ENCODE data around the gene CD300E. TPM values are rescaled to one million over a fixed set of nuclear protein-coding genes. Genes with fewer than 3 reads are reported as not detected.

The CD300E gene
- polyA plus RNA-seq, 1 donor from 2014 or later = not detected

DNA sequence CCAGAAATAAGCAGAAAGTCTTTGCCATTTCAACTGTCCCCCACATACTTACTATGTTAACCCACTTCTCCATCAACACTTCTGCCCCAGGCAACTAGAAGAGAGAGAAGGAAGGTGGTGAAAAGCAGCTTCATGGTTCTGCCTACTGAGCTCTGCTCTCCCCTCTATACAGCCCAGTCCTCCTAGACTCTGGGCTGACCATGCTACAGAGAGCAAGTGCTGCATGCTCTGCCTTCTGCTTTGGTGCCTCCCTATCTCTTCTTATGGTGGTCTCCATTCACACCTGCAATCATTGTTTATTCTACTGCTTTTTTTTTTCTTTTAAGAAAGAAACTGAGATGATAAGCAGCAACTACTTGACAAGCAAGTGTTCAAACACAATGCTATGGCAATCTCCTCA lies 20.3 kb upstream of the CD300E start:
- Histone ChIP-seq H3K9me3 (ENCODE audit: low read length) (no peaks in the 10 kb centered on the region), H2AFZ (ENCODE audit: low read depth, low read length) (no peak overlapping the region), H3K9me2 (ENCODE audit: insufficient read depth, low read length) (no peaks in the 10 kb centered on the region), H4K20me1 (ENCODE audit: insufficient read depth) (no peaks in the 10 kb centered on the region), H3K4me3 (ENCODE audit: low read length) (no peak overlapping the region), H3K4me2 (ENCODE audit: low read length) (no peak overlapping the region), H3K27me3 (ENCODE audit: insufficient read depth, low read depth, low read length) (no peaks in the 10 kb centered on the region), H3F3A (ENCODE audit: insufficient read depth, low read length, poor library complexity, severe bottlenecking) (no peaks in the 10 kb centered on the region), H3K27ac (ENCODE audit: low read length) (no peak overlapping the region), H3K9ac (ENCODE audit: low read length) (no peak overlapping the region), H3K36me3 (ENCODE audit: insufficient read depth, low read length) (no peaks in the 10 kb centered on the region), H3K79me2 (replicated peaks; ENCODE audit: insufficient read depth, low read length) (no peaks in the 10 kb centered on the region)
- TF ChIP-seq RAD21 (conservative IDR thresholded peaks at IDR 0.05) (no peak), POLR2AphosphoS5 (IDR thresholded peaks at IDR 0.05) (no peak), EZH2 (IDR thresholded peaks at IDR 0.05; ENCODE audit: borderline replicate concordance, insufficient read depth, low read length, poor library complexity, severe bottlenecking) (no peak), EP300 (conservative IDR thresholded peaks at IDR 0.05; ENCODE audit: poor library complexity, severe bottlenecking) (no peak), TAF1 (IDR thresholded peaks at IDR 0.05; ENCODE audit: low read depth) (no peak), MXI1 (conservative IDR thresholded peaks at IDR 0.05; ENCODE audit: poor library complexity, severe bottlenecking) (no peak), SMC3 (conservative IDR thresholded peaks at IDR 0.05; ENCODE audit: poor library complexity) (no peak)
- TF ChIP-seq, protein P1, sequence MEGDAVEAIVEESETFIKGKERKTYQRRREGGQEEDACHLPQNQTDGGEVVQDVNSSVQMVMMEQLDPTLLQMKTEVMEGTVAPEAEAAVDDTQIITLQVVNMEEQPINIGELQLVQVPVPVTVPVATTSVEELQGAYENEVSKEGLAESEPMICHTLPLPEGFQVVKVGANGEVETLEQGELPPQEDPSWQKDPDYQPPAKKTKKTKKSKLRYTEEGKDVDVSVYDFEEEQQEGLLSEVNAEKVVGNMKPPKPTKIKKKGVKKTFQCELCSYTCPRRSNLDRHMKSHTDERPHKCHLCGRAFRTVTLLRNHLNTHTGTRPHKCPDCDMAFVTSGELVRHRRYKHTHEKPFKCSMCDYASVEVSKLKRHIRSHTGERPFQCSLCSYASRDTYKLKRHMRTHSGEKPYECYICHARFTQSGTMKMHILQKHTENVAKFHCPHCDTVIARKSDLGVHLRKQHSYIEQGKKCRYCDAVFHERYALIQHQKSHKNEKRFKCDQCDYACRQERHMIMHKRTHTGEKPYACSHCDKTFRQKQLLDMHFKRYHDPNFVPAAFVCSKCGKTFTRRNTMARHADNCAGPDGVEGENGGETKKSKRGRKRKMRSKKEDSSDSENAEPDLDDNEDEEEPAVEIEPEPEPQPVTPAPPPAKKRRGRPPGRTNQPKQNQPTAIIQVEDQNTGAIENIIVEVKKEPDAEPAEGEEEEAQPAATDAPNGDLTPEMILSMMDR (IDR thresholded peaks at IDR 0.05; ENCODE audit: poor library complexity, severe bottlenecking) = no peak

DNA sequence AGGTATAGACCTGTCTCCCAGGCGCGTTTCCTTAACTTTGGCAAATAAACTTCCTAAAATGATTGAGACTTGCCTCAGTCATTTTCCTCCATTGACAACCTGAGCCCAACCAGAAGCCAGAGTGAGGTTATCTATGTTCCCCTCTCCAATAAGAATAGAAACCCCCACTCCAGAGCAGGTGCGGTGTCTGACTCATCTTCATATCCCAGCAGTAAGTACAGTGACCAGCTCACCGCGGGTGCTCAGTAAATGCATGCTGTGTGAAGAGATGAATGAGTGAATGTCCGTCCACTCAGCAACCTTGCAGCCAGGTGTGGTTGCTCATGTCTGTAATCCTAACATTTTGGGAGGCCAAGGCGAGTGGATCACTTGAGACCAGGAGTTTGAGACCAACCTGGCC lies 19.5 kb upstream of the CD300E start:
- H3K79me2 ChIP-seq (replicated peaks; ENCODE audit: insufficient read depth, low read length) = no peaks in the 10 kb centered on the region
- H3K9me2 ChIP-seq (ENCODE audit: insufficient read depth, low read length) = no peaks in the 10 kb centered on the region
- H3F3A ChIP-seq (ENCODE audit: insufficient read depth, low read length, poor library complexity, severe bottlenecking) = no peaks in the 10 kb centered on the region
- no peak overlapping the region for H3K27ac ChIP-seq (ENCODE audit: low read length)
- H3K9me3 ChIP-seq (ENCODE audit: low read length) = no peaks in the 10 kb centered on the region
- H3K36me3 ChIP-seq (ENCODE audit: insufficient read depth, low read length) = no peaks in the 10 kb centered on the region
- H4K20me1 ChIP-seq (ENCODE audit: insufficient read depth) = no peaks in the 10 kb centered on the region
- no peak overlapping the region for H3K4me3 ChIP-seq (ENCODE audit: low read length)
- no peak overlapping the region for H3K4me2 ChIP-seq (ENCODE audit: low read length)
- H2AFZ ChIP-seq (ENCODE audit: low read depth, low read length) = no peak overlapping the region
- no peak overlapping the region for H3K9ac ChIP-seq (ENCODE audit: low read length)
- no peaks in the 10 kb centered on the region for H3K27me3 ChIP-seq (ENCODE audit: insufficient read depth, low read depth, low read length)
- TF ChIP-seq SMC3 (conservative IDR thresholded peaks at IDR 0.05; ENCODE audit: poor library complexity) = no peak
- TF ChIP-seq EZH2 (IDR thresholded peaks at IDR 0.05; ENCODE audit: borderline replicate concordance, insufficient read depth, low read length, poor library complexity, severe bottlenecking) = no peak
- no peak for TF ChIP-seq TAF1 (IDR thresholded peaks at IDR 0.05; ENCODE audit: low read depth)
- TF ChIP-seq, protein P2, sequence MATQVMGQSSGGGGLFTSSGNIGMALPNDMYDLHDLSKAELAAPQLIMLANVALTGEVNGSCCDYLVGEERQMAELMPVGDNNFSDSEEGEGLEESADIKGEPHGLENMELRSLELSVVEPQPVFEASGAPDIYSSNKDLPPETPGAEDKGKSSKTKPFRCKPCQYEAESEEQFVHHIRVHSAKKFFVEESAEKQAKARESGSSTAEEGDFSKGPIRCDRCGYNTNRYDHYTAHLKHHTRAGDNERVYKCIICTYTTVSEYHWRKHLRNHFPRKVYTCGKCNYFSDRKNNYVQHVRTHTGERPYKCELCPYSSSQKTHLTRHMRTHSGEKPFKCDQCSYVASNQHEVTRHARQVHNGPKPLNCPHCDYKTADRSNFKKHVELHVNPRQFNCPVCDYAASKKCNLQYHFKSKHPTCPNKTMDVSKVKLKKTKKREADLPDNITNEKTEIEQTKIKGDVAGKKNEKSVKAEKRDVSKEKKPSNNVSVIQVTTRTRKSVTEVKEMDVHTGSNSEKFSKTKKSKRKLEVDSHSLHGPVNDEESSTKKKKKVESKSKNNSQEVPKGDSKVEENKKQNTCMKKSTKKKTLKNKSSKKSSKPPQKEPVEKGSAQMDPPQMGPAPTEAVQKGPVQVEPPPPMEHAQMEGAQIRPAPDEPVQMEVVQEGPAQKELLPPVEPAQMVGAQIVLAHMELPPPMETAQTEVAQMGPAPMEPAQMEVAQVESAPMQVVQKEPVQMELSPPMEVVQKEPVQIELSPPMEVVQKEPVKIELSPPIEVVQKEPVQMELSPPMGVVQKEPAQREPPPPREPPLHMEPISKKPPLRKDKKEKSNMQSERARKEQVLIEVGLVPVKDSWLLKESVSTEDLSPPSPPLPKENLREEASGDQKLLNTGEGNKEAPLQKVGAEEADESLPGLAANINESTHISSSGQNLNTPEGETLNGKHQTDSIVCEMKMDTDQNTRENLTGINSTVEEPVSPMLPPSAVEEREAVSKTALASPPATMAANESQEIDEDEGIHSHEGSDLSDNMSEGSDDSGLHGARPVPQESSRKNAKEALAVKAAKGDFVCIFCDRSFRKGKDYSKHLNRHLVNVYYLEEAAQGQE (IDR thresholded peaks at IDR 0.05; ENCODE audit: borderline replicate concordance) = no peak
- TF ChIP-seq, protein P1 (IDR thresholded peaks at IDR 0.05; ENCODE audit: poor library complexity, severe bottlenecking) = no peak
- no peak for TF ChIP-seq RAD21 (conservative IDR thresholded peaks at IDR 0.05)
- TF ChIP-seq POLR2AphosphoS5 (IDR thresholded peaks at IDR 0.05) = no peak
- no peak for TF ChIP-seq MXI1 (conservative IDR thresholded peaks at IDR 0.05; ENCODE audit: poor library complexity, severe bottlenecking)
- TF ChIP-seq EP300 (conservative IDR thresholded peaks at IDR 0.05; ENCODE audit: poor library complexity, severe bottlenecking) = no peak
